Measurements from ENCODE around the gene ARAP2. TPM values are rescaled to one million over a fixed set of nuclear protein-coding genes. Genes with fewer than 3 reads are reported as not detected.

The ARAP2 gene
- total RNA-seq, 1 experiment from 2014 or later: 5.5 TPM

DNA sequence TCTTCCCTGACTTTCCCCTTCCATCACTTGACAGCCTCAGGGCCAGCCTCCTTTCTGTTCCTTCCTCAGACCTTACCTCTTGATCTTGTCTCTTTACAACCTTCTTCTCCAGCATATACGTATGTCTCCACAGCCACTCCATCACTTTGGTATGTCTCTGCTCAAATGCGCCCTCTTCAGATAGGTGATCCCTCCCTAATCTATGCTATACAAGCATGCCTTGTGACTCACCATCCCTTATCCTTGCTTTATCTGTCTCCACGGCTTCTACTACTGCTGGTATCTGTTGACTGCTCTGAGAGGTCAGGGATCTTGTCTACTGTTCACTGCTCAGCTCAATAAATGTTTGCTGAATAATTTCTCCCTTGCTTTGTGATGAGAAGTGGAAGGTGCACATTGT, 9.0 kb downstream of the ARAP2 start:
- TF ChIP-seq TCF7L2 (IDR thresholded peaks at IDR 0.05; ENCODE audit: low read depth, low read length) (no peak), POLR2AphosphoS5 (IDR thresholded peaks at IDR 0.05; ENCODE audit: low read depth, low read length) (no peak), SIN3A (IDR thresholded peaks at IDR 0.05; ENCODE audit: borderline replicate concordance, insufficient read depth, low read depth, low read length) (no peak)
- DNase-seq (ENCODE audit: low read depth, low spot score) (no peak), ATAC-seq (no peak)
- Histone ChIP-seq H3K4me3 (ENCODE audit: low read depth in 2 of 2, low read length in 2 of 2) (no peak overlapping the region), H3K9me3 (ENCODE audit: control insufficient read depth, insufficient read depth, low read depth, low read length) (no peaks in the 10 kb centered on the region), H3K27me3 (ENCODE audit: control insufficient read depth, insufficient read depth, low read length) (no peaks in the 10 kb centered on the region), H3K27ac (ENCODE audit: low read length) (no peak overlapping the region), H3K4me1 (ENCODE audit: control insufficient read depth, insufficient read depth, low read length) (no peaks in the 10 kb centered on the region), H3K36me3 (ENCODE audit: control insufficient read depth, insufficient read depth, low read length) (no peaks in the 10 kb centered on the region)
- ChIA-PET POLR2A (no interaction called here), CTCF (no interaction called here)
- intact Hi-C loops (cut with micrococcal nuclease; ENCODE audit: unreplicated experiment) (no loop called here), in situ Hi-C loops (cut with HindIII; ENCODE audit: low pct_unique_long_range_greater_than_20kb, low sequenced_read_pairs) (no loop called here)
- no TSS peak for BruUV-seq (replicated peaks)

DNA sequence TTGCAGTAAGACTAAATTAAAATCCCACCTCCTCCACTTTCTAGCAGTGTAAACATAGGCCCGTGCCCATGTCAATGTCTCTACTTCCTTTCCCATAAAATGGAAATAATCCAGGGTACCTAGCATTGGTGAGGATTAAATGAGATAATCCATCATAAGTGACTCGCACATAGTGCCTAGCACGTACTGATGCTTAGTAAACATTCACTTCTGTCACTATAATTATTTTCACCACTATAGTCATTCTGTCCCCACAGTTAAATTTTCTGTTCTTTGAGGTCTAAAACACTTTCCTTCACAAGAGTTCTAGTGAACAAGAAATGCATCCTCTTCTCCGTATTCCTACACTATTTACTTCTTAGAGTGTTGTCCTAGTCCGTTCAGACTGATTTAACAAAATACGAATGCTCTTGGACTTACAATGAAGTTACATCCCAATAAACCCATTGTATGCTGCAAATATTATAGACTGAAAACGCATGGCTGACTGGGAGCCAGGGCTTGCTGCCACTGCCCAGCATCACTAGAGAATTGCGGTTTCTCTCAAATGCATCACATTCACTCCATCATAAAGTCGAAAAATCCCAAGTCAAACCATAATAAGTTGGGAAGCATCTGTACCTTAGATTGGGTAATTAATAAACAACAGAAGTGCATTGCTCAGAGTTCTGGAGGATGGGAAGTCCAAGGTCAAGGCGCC, 10.6 kb downstream of the ARAP2 start:
- in situ Hi-C loops (cut with HindIII; ENCODE audit: low pct_unique_long_range_greater_than_20kb, low sequenced_read_pairs) (no loop called here), intact Hi-C loops (cut with micrococcal nuclease; ENCODE audit: unreplicated experiment) (no loop called here)
- no TSS peak for BruUV-seq (replicated peaks)
- Histone ChIP-seq H3K27me3 (ENCODE audit: control insufficient read depth, insufficient read depth, low read length) (no peaks in the 10 kb centered on the region), H3K4me3 (ENCODE audit: low read depth in 2 of 2, low read length in 2 of 2) (no peak overlapping the region), H3K36me3 (ENCODE audit: control insufficient read depth, insufficient read depth, low read length) (no peaks in the 10 kb centered on the region), H3K27ac (ENCODE audit: low read length) (no peak overlapping the region), H3K4me1 (ENCODE audit: control insufficient read depth, insufficient read depth, low read length) (no peaks in the 10 kb centered on the region), H3K9me3 (ENCODE audit: control insufficient read depth, insufficient read depth, low read depth, low read length) (no peaks in the 10 kb centered on the region)
- POLR2A ChIA-PET: no interaction called here
- no peak for ATAC-seq
- CTCF ChIA-PET: no interaction called here
- TF ChIP-seq, protein P1, sequence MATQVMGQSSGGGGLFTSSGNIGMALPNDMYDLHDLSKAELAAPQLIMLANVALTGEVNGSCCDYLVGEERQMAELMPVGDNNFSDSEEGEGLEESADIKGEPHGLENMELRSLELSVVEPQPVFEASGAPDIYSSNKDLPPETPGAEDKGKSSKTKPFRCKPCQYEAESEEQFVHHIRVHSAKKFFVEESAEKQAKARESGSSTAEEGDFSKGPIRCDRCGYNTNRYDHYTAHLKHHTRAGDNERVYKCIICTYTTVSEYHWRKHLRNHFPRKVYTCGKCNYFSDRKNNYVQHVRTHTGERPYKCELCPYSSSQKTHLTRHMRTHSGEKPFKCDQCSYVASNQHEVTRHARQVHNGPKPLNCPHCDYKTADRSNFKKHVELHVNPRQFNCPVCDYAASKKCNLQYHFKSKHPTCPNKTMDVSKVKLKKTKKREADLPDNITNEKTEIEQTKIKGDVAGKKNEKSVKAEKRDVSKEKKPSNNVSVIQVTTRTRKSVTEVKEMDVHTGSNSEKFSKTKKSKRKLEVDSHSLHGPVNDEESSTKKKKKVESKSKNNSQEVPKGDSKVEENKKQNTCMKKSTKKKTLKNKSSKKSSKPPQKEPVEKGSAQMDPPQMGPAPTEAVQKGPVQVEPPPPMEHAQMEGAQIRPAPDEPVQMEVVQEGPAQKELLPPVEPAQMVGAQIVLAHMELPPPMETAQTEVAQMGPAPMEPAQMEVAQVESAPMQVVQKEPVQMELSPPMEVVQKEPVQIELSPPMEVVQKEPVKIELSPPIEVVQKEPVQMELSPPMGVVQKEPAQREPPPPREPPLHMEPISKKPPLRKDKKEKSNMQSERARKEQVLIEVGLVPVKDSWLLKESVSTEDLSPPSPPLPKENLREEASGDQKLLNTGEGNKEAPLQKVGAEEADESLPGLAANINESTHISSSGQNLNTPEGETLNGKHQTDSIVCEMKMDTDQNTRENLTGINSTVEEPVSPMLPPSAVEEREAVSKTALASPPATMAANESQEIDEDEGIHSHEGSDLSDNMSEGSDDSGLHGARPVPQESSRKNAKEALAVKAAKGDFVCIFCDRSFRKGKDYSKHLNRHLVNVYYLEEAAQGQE (IDR thresholded peaks at IDR 0.05; ENCODE audit: insufficient read depth in 1 of 2, low read depth in 2 of 2, low read length in 1 of 2): no peak
- TF ChIP-seq SIN3A (IDR thresholded peaks at IDR 0.05; ENCODE audit: borderline replicate concordance, insufficient read depth, low read depth, low read length) (no peak), POLR2AphosphoS5 (IDR thresholded peaks at IDR 0.05; ENCODE audit: low read depth, low read length) (no peak), TCF7L2 (IDR thresholded peaks at IDR 0.05; ENCODE audit: low read depth, low read length) (no peak)
- TF ChIP-seq, protein P2, sequence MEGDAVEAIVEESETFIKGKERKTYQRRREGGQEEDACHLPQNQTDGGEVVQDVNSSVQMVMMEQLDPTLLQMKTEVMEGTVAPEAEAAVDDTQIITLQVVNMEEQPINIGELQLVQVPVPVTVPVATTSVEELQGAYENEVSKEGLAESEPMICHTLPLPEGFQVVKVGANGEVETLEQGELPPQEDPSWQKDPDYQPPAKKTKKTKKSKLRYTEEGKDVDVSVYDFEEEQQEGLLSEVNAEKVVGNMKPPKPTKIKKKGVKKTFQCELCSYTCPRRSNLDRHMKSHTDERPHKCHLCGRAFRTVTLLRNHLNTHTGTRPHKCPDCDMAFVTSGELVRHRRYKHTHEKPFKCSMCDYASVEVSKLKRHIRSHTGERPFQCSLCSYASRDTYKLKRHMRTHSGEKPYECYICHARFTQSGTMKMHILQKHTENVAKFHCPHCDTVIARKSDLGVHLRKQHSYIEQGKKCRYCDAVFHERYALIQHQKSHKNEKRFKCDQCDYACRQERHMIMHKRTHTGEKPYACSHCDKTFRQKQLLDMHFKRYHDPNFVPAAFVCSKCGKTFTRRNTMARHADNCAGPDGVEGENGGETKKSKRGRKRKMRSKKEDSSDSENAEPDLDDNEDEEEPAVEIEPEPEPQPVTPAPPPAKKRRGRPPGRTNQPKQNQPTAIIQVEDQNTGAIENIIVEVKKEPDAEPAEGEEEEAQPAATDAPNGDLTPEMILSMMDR (IDR thresholded peaks at IDR 0.05): no peak
- DNase-seq (ENCODE audit: low read depth, low spot score): no peak

DNA sequence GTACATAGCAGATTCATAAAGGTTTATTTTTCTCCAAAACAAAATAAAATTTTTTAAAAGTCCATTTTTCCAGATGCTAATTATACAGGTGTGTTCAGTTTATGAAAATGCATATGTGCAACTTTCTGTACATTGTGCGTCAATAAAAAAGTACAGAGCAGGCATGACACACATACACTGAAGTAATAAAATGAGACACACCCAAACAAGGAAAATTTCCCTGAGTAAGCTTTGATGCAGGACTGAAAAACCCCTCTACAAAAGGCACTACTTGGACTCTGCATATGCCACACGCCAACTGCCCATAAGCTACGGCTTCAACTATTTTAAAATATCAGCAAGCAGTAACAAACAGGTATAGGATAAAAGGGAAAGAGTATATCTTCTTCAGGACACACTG, 13.8 kb downstream of the ARAP2 start:
- H3K27ac ChIP-seq (ENCODE audit: low read length): no peak overlapping the region
- no peaks in the 10 kb centered on the region for H3K9me3 ChIP-seq (ENCODE audit: control insufficient read depth, insufficient read depth, low read depth, low read length)
- in situ Hi-C loops (cut with HindIII; ENCODE audit: low pct_unique_long_range_greater_than_20kb, low sequenced_read_pairs) (no loop called here), intact Hi-C loops (cut with micrococcal nuclease; ENCODE audit: unreplicated experiment) (no loop called here)
- DNase-seq (ENCODE audit: low read depth, low spot score) (no peak), ATAC-seq (no peak)
- H3K27me3 ChIP-seq (ENCODE audit: control insufficient read depth, insufficient read depth, low read length): no peaks in the 10 kb centered on the region
- no TSS peak for BruUV-seq (replicated peaks)
- no peaks in the 10 kb centered on the region for H3K36me3 ChIP-seq (ENCODE audit: control insufficient read depth, insufficient read depth, low read length)
- H3K4me1 ChIP-seq (ENCODE audit: control insufficient read depth, insufficient read depth, low read length): no peaks in the 10 kb centered on the region; the same call in 1 of the 2 replicates
- ChIA-PET POLR2A (no interaction called here), CTCF (no interaction called here)
- H3K4me3 ChIP-seq (ENCODE audit: low read depth in 2 of 2, low read length in 2 of 2): no peak overlapping the region
- TF ChIP-seq, protein P1 (IDR thresholded peaks at IDR 0.05; ENCODE audit: insufficient read depth in 1 of 2, low read depth in 2 of 2, low read length in 1 of 2): no peak
- TF ChIP-seq POLR2AphosphoS5 (IDR thresholded peaks at IDR 0.05; ENCODE audit: low read depth, low read length) (no peak), SIN3A (IDR thresholded peaks at IDR 0.05; ENCODE audit: borderline replicate concordance, insufficient read depth, low read depth, low read length) (no peak), TCF7L2 (IDR thresholded peaks at IDR 0.05; ENCODE audit: low read depth, low read length) (no peak)
- TF ChIP-seq, protein P2 (IDR thresholded peaks at IDR 0.05): no peak

Measured in Panc1 (cell line).